HG02870 (cell line): ENCODE data around the gene BTBD2.

Source experiments
- ATAC-seq: cut with Tn5 transposase; IDR thresholded peaks from one replicate; pipeline ENCODE4 v1.9.1; 2021; ENCODE audit warnings: mild to moderate bottlenecking, moderate library complexity; ENCODE audit not compliant: unreplicated experiment

BTBD2 gene

GRCh38 chr19:1944916-1945561 is 70.5 kb downstream of the BTBD2 start:
- no peak for ATAC-seq

GRCh38 chr19:1944088-1944915 is 71.2 kb downstream of the BTBD2 start:
- ATAC-seq = no peak

- ATAC-seq = no peak
Observed at GRCh38 chr19:1943661-1944087, 71.8 kb downstream of the BTBD2 start.

- no peak for ATAC-seq
Observed at GRCh38 chr19:1942934-1943555, 72.5 kb downstream of the BTBD2 start.

- peak; percentile 15 for ATAC-seq
Observed at GRCh38 chr19:1942078-1942933, 73.2 kb downstream of the BTBD2 start.

GRCh38 chr19:1941146-1942077 is 74.1 kb downstream of the BTBD2 start, which contains the start of gene CSNK1G2:
TSS of gene CSNK1G2 (plus strand) at chr19:1941172. CDS start at chr19:1969773, 28,601 bp downstream.
- no peak for ATAC-seq

- ATAC-seq = no peak
Observed at GRCh38 chr19:1938071-1938470, 77.4 kb downstream of the BTBD2 start.

GRCh38 chr19:1936916-1937610 is 78.5 kb downstream of the BTBD2 start:
- ATAC-seq = no peak

GRCh38 chr19:1936430-1936829 is 79.1 kb downstream of the BTBD2 start:
- ATAC-seq = no peak

- ATAC-seq = no peak
Observed at GRCh38 chr19:1935484-1936208, 79.9 kb downstream of the BTBD2 start.
